Stimulated activated naive CD4-positive, alpha-beta T cell (primary cell): ENCODE data around the gene EP400.

Source experiments
- DNase-seq, 6 experiments: peaks; one replicate each; lab custom pipeline; 2025; lab: John Stamatoyannopoulos, UW

EP400 gene, protein sequence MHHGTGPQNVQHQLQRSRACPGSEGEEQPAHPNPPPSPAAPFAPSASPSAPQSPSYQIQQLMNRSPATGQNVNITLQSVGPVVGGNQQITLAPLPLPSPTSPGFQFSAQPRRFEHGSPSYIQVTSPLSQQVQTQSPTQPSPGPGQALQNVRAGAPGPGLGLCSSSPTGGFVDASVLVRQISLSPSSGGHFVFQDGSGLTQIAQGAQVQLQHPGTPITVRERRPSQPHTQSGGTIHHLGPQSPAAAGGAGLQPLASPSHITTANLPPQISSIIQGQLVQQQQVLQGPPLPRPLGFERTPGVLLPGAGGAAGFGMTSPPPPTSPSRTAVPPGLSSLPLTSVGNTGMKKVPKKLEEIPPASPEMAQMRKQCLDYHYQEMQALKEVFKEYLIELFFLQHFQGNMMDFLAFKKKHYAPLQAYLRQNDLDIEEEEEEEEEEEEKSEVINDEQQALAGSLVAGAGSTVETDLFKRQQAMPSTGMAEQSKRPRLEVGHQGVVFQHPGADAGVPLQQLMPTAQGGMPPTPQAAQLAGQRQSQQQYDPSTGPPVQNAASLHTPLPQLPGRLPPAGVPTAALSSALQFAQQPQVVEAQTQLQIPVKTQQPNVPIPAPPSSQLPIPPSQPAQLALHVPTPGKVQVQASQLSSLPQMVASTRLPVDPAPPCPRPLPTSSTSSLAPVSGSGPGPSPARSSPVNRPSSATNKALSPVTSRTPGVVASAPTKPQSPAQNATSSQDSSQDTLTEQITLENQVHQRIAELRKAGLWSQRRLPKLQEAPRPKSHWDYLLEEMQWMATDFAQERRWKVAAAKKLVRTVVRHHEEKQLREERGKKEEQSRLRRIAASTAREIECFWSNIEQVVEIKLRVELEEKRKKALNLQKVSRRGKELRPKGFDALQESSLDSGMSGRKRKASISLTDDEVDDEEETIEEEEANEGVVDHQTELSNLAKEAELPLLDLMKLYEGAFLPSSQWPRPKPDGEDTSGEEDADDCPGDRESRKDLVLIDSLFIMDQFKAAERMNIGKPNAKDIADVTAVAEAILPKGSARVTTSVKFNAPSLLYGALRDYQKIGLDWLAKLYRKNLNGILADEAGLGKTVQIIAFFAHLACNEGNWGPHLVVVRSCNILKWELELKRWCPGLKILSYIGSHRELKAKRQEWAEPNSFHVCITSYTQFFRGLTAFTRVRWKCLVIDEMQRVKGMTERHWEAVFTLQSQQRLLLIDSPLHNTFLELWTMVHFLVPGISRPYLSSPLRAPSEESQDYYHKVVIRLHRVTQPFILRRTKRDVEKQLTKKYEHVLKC (N-terminal part only)

DNA sequence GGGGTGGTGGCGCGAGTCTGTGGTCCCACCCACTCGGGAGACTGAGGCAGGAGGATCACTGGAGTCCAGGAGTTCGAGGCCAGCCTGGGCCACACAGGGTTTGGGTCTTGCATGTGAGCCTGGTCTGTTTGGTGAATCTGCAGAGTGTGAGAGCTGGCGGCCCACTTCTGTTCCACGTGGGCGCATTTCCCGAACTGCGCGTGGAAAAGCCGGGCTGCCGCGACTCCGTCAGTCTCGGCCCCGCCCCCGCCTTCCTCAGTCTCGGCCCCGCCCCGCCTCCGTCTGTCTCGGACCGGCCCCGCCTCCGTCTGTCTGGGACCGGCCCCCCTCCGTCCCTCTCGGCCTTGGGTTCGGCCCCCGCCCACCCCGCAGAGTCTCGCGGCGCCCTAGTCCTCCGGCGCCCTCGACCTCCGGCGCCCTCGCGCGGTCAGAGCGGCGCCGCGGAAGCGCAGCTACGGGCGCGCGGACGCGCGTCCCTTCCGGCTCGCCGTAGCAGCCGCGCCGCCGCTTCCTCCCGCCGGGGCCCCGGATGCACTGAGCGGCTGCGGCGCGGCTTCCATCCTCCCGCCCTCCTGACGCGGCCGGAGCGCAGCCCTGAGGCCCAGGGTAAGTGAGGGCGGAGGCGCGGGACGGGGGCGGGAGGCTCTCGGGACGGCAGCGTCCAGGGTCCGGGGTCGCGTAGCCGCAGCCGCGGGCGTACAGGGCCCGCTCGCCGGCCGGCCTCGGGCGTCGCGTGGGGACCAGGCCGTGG lies at the start of gene EP400:
Gene EP400, plus strand, starts transcription at position 512 of the 751 bp plus-strand sequence. CDS start 10,678 bp downstream, outside the sequence.
- peak; percentile 79 to 92 (median 88) for DNase-seq

DNA sequence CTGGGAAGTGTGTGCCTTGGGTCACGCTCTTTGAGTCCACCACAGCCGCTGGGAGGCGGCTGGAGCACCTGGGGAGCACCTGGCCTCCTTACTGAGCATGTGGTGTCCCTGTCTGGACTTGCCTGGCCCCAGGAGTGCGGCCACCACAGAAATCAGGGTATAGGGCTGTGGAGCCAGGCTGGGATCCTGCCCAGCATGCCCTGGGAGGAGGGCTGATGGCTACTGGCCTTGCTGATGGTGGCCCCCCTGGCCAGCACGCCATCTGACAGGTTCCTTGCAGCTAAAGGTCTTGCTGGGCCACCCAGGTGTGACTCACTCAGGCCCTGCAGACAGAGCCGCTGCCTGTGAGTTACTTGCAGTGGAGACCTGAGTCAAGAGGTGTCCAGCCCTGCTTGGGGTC lies 49.3 kb upstream of the EP400 start:
- DNase-seq = no peak

GRCh38 chr12:131901431-131902331 lies 48.1 kb upstream of the EP400 start:
- DNase-seq = no peak

DNA sequence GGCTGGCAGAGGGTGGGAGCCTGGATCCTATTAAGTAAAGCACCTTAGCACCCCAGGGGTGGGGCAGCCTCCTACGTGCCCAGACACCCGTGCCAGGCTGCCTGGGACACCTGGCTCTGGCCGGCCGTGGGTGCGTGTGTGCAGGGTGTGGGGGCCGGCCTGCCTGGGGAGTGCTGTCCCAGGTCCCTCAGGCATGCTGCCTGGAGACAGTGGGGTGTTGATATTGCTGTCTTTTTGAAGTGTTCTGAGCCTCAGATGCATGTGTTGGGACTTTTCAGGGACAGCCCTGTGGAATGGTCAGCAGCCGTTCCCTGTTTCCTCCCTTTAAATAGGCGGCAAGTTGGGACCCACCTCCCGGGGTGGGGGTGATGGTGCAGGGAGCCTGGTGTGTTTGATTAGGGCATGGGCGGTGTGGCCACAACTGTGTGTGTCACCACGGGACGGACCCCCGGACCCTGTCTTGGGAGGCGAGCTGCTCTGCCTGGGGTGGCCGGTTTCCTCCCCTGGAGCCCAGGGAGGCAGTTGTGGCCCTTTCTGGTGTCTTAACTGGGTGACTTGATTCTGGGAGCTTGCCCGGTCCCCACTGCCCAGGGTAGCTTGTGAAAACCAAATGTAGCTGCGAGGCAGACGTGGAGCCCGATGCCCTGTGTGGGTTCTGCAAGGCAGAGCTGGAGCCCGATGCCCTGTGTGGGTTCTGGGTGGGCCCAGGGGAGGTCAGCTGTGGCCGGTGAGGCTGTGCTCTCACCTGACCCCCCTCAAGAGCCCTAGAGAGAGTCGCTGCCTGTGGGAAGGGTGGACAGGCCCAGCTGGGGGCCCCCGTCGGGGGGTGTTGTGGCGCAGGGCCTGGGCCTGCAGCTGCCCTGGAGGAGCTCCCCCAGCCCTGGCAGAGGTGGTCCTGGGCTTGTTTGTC lies 47.2 kb upstream of the EP400 start:
- no peak for DNase-seq

DNA sequence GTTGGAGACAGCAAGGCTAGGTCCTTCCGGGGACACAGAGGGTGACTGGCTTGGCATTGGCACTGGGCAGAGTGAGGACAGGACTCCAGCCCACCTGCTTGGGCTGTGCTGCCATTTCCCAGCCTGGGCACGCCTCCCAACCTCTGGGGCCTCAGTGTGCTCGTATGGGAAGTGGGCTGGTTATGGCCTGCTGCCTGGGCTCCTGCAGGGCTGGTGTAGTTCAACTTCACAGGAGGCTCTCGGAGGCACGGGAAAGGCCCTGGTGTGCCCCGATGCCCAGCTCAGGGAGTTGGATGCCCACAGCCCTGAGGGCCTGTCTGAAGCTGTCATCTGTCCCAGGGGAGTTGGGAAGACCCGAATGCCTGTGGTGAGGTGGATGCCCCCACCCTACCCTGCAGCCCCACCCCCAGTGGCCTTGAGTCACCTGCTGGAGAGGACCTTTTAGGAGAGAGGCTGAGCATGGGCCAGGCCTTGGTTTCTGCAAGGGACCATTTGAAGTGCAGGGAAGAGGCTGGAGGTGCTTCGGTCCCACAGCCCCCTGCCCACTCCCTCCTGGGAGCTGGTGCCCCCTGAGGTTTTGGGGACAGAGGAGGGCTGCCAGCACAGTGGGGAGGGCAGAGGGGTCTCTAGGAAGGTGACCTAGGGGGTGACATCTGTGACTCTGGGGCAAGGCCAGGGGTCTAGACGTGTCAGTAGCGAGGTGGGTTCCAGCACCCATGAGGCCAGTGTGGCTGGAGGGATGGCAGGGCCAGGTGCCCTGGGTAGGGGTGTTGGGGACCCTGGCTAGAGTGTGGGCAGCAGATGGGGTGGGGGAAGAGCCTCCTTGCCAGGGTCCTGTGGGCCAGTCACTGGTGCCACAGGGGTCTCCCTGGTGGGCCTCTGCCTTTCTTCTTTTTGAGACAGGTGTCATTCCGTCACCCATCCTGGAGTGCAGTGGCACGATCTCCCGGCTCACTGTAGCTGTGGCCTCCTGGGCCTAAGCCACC lies 46.2 kb upstream of the EP400 start:
- no peak for DNase-seq

DNA sequence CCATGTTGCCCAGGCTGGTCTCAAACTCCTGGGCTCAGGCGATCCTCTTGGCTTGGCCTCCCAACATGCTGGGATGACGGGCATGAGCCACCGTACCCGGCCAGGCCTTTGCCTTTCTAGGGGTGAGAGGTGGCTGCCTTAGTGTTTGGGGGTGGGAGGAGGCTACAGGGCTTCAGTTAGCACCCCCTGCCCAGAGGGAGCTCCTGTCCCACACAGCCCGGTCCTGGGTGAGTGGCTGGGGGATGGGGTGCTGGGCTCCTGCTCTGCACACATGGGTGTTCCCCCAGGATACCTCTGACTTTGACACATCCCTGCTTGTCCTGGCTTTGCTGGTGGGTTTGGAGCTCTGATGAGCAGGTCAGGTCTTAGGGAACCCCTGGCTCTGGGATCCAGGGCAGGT lies 45.4 kb upstream of the EP400 start:
- DNase-seq = no peak

DNA sequence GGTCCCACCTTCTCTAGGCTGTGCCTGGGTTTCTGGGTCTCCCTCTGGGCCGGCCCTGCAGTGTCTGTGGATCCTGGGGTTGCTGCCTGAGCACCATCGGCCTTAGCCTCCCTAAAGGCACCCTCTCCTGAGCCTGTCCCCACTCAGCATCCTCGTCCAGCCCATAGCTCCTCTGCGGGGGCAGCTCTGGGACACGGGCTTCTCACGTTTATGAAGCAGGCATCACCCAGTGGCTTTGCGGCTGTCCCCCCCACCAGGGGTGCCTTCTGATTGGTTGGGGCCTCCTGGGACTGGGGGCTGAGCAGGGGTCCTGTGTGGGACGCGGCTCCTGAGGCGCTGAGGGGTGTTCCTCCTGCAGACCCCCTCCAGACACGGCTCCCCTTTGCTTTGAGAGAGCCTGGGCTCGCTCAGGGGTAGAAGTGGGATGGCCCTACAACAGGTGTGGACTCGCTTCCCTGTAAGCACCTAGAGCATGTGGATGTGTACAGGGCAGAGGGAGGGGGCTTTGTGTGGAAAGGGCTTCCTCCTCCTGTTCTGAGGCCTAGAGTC lies 44.6 kb upstream of the EP400 start:
- DNase-seq = no peak

DNA sequence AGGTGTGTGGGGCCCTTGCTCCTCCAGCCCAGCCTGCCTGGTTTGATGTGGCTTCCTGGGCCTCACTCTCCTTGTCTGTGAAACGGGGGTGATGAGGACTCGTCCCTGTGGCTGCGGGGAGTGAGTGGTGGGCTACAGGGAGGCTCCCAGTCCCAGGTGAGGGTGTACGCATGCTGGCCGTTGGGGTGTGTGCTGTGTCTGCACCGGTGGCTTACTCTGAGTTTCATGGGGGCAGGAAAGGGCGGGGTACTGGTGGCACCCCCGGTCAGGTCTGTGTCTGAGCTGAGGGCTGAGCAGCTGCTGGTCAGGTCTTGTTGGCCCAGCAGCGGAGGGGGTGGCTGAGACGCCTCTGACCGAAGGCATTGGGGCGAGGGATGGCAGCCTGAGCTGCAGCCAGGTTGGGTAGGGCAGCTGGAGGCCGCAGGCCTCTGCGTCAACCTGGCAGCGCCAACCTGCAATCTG lies 44.1 kb upstream of the EP400 start:
- DNase-seq = no peak

- no peak for DNase-seq
These were observed 42.2 kb upstream of the EP400 start for GRCh38 chr12:131907379-131908091.

- no peak for DNase-seq
These were observed 41.4 kb upstream of the EP400 start for GRCh38 chr12:131908092-131909080.

DNA sequence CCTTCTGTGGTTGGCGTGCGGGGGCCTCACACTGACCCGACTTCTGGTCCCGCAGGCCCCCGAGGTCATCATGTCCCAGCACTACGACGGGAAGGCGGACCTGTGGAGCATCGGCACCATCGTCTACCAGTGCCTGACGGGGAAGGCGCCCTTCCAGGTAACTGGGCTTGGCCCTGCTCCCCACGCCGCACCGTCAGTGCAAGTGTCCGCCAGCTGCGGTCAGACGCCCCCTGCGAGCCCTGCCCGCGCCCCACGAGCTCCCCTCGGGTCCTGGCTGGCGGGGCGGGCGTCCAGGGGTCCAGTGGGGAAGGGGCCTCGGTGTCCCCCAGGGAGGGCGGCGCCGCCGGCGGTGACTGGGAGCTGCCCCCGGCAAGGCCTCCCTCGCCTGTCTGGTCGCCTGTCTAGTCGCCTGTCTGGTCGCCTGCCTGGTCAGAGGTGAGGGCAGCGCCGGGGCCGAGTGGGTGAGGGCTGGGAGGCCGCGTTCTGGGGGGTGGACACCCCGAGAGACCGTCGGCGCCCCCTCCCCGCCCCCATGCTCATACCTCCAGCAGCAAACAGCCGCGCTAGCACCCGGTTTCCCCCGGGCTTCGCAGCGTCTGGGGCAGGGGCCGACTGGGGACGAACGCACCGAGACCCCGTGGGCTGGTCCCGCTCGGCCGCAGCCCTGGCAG lies 40.5 kb upstream of the EP400 start:
- no peak for DNase-seq

DNA sequence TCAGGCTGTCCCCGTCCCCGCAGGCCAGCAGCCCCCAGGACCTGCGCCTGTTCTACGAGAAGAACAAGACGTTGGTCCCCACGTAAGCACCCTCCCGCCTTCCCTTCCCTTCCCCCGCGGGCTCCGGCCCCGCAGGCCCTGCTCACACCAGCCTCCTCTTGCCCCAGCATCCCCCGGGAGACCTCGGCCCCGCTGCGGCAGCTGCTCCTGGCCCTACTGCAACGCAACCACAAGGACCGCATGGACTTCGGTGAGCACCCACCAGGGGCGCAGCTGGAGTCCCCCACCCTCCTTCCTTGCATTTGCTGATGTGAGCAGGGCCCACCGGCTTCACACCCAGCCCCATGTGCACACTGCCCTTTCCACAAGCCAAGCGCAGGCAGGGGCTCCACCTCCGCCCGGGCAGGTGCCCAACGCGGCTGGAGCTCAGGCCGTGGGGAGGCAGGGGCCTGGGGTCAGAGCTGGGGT lies 40.0 kb upstream of the EP400 start:
- DNase-seq = no peak

GRCh38 chr12:131910302-131911027 lies 39.3 kb upstream of the EP400 start:
- no peak for DNase-seq

GRCh38 chr12:131911028-131911650 lies 38.6 kb upstream of the EP400 start:
- no peak for DNase-seq
